Stimulated activated CD8-positive, alpha-beta memory T cell treated with anti-CD3 and anti-CD28 coated beads, Interleukin-7, amount 100 ng/mL, for 24 hours (primary cell): ENCODE data around the gene DMGDH.

Experiments
- DNase-seq: peaks from one replicate; pipeline ENCODE4 v3.0.0-alpha.2; 2020; ENCODE audit warnings: low read depth

The DMGDH gene

DNA sequence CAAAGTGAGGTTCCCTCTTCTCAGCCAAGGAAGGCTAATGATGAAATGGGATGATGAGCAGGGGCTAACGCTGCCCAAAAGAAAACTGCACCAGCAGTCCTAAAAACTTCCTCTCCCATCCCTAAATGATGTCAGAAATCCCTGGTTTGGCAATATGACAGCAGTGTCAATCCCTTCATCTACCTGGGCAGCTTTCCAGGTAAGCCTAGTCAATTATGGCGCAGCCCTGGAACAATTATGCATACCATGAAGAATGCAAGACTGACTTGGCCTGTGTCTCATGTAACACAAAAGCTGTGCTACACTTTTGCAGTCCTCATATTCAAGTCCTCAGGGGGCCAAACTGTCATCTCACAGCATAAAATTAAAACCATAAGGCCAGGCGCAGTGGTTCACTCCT lies 7.0 kb downstream of the DMGDH start:
- DNase-seq = no peak

- DNase-seq = no peak
Measured at GRCh38 chr5:79059674-79060073, 9.8 kb downstream of the DMGDH start.

DNA sequence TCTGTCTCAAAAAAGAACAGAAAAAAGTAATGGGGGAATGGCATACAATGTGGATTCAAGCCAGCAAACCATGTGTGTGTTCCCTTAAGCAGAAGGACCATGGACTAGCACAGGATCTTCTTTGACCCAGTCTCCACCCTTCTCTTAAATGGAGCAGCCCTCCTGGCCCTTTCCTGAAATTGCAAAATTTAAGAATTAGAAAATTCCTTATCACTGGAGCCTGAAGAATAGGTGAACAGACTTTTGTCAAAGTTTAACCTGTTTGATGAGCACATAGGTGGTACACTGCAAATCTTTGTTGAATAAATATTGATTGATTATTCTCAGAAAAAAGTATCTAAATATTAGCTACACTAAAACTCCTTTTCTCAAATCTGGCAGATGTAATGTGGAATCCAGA lies 12.6 kb downstream of the DMGDH start:
- DNase-seq = no peak

GRCh38 chr5:79055017-79055416 lies 14.5 kb downstream of the DMGDH start:
- no peak for DNase-seq

- no peak for DNase-seq
Measured at GRCh38 chr5:79053321-79053720, 16.2 kb downstream of the DMGDH start.

GRCh38 chr5:79050498-79050897 lies 19.0 kb downstream of the DMGDH start:
- DNase-seq = no peak

DNA sequence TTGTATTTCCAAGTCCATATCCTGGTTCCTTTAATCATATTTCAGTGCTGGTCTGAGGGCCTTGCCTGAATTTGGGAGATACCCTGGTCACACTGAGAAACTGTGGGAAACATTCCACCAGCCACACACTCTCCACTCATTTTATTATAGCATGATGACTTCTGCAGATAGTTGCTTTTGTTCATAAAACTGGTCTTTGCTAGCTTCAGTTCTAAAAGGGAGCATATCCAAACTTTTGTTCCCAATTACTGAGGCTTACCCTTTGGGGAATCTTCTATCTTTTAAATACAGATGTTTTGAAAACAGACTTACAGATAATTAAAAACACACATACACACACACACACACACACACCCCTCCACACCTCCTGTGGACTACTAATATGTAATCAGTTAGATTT lies 21.0 kb downstream of the DMGDH start:
- DNase-seq = no peak

DNA sequence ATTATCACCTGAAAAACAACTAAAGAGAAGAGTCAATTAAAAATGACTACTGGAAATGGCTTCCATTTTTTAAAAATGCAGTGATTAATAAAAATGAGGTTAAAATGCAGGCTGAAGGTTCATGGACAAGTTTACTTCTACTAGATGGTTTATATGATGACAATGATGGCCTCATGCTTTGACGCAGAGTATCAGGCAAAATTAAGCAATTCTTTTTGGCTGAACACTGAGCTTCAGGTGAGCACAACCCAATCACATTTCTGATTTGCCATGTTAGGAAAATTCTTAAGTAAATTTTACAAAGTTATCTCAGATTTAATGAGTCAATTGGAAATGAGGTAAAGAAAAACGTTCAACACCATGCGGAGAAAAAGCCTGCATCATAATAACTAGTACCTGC lies 22.3 kb downstream of the DMGDH start:
- no peak for DNase-seq

GRCh38 chr5:79042188-79042587 lies 27.3 kb downstream of the DMGDH start:
- no peak for DNase-seq

GRCh38 chr5:79036769-79037168 lies 32.7 kb downstream of the DMGDH start:
- DNase-seq = no peak

GRCh38 chr5:79035237-79035636 lies 34.2 kb downstream of the DMGDH start:
- no peak for DNase-seq

DNA sequence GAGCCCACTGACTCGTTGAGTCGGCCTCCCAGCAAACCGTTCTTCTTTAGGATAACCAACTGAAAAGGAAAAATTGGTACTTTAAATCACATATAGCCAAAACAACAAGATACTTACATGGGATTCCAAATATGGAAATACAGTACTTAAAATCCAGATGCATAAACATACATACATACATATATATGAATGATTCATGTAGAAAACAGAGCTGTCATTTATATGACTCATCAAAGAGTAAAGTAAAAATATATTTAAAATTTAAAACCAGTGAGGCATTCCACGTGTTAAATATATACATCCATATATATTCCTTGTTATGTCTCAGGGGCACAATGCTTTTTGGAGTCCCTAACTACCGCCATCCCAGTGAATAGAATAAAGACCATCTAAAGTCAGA lies 36.7 kb downstream of the DMGDH start:
- no peak for DNase-seq

GRCh38 chr5:79032031-79032695 lies 37.3 kb downstream of the DMGDH start:
- no peak for DNase-seq

DNA sequence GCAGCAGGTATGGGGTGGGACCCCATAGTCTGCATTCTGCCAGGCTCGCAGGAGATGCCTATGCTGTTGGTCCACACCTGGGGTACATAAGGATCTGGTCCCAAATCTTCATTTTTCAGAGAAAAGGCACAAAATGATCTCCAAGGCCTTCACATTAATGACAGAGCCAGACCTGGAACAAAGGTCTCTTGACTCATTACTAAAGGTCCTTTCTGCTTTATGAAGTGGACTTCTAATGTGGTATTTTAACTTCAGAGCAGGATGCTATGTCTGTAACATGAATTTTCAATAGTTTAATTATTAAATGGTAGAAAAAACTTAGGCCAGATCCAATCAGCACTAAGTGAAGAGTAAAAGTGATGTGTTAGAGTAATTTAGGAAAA lies 38.0 kb downstream of the DMGDH start:
- DNase-seq = no peak

- DNase-seq = no peak
Measured at GRCh38 chr5:79030663-79031484, 38.6 kb downstream of the DMGDH start.

- no peak for DNase-seq
Measured at GRCh38 chr5:79025054-79025472, 44.4 kb downstream of the DMGDH start.

DNA sequence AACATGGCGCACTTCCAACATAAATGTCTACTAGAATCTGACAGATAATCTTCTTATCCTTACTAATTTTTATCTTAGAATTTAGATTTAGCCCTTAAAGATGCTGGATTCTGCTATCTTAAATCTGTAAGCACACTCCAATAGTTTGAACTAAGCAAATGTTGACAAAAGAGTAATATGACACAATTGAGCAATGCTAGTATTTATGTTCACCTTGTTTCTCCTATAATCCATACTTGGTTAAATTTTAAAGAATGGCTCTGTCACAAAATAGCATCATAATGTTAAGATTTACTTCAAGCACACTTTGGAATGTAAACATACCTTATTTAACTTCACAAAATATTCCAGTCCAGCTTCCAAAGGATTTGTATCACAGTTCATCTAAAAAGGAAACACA lies 45.5 kb downstream of the DMGDH start:
- no peak for DNase-seq

DNA sequence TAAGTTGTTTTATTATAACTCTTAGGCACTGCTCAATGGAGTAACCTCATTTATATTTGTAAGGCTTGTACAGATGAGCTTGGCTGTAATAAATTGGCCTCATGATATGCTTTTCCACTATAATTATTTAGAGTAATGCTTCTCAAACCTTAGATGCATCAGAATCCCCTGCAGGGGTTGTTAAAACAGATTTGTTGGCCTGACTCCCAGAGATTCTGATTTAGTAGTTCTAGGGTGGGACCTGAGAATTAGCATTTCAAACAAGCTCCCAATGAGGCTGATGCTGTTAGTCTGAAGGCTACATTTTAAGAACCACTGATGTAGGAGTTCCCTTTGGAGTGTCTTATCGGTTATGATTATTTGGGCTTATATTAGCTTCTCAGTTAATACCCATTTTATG lies 46.1 kb downstream of the DMGDH start:
- no peak for DNase-seq

GRCh38 chr5:79022771-79023170 lies 46.7 kb downstream of the DMGDH start:
- no peak for DNase-seq

GRCh38 chr5:79021753-79022152 lies 47.7 kb downstream of the DMGDH start:
- no peak for DNase-seq

- no peak for DNase-seq
Measured at GRCh38 chr5:79020861-79021561, 48.5 kb downstream of the DMGDH start.

- DNase-seq = no peak
Measured at GRCh38 chr5:79014631-79015030, 54.8 kb downstream of the DMGDH start.

- DNase-seq = no peak
Measured at GRCh38 chr5:79011869-79012268, 57.6 kb downstream of the DMGDH start.
